GM19468 (cell line): Measurements from ENCODE around the gene STAT5A.
"Not testable (repeated sequence)": the region's sequence is repeated elsewhere in the genome, so short reads cannot be mapped to it uniquely, and the experiment has no call there.

Experiments used
- ATAC-seq: cut with Tn5 transposase; IDR thresholded peaks from one replicate; pipeline ENCODE4 v1.9.1; 2021; ENCODE audit warnings: mild to moderate bottlenecking, moderate library complexity, moderate number of reproducible peaks; ENCODE audit not compliant: unreplicated experiment; ENCODE audit errors: extremely low read depth

Gene STAT5A

DNA sequence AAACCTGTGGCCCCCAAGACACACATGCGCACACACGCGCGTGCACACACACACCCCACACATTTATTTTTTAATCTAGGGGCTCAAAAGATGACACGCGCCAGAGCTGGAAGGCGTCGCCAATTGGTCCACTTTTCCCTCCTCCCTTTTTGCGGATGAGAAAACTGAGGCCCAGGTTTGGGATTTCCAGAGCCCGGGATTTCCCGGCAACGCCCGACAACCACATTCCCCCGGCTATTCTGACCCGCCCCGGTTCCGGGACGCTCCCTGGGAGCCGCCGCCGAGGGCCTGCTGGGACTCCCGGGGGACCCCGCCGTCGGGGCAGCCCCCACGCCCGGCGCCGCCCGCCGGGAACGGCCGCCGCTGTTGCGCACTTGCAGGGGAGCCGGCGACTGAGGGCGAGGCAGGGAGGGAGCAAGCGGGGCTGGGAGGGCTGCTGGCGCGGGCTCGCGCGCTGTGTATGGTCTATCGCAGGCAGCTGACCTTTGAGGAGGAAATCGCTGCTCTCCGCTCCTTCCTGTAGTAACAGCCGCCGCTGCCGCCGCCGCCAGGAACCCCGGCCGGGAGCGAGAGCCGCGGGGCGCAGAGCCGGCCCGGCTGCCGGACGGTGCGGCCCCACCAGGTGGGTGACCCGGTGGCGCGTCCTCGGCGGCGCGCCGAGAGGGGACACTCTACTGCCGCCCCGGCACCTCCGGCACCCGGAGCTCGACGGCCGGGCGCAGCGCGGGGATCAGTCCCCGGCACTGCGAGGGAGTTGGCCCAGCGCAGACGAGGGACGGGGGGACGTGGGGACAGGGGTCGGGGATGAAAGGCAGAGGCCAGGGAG, at the start of gene STAT5A:
Gene STAT5A (plus strand): TSS at position 522 of the 826 bp plus-strand sequence. CDS start 914 bp downstream, outside the sequence.
- ATAC-seq: no peak

GRCh38 chr17:42239576-42239975, 48.7 kb upstream of the STAT5A start:
- not testable (repeated sequence) for ATAC-seq

DNA sequence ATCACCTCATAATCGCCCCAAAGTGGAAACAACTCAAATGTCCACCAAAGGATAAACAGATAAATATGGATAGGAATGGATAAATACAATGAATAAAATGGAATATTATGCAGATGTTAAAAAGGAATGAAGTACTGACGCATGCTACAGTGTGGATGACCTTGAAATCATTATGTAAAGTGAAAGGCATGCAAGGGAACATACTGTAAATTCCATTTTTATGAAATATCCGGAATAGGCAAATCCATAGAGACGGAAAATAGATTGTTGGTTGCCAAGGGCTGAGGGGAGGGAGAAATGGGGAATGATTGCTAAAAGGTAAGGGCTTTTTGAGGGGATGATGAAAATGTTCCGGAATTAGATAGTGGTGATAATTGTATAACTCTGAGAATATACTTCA, 48.1 kb upstream of the STAT5A start:
- no peak for ATAC-seq

DNA sequence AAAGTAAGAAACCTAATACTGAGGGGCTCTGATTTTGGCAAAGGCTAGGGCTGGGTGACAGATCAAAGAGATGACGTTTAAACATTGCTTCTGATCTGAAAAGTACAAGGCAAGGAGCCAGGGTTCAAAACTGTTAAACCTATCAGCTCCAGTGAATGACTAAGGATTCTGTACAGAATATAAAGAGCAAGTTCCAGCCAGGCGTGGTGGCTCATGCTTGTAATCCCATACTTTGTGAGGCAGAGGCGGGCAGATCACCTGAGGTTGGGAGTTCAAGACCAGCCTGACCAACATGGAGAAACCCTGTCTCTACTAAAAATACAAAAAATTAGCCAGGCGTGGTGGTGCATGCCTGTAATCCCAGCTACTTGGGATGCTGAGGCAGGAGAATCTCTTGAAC, 47.4 kb upstream of the STAT5A start:
- not testable (repeated sequence) for ATAC-seq

DNA sequence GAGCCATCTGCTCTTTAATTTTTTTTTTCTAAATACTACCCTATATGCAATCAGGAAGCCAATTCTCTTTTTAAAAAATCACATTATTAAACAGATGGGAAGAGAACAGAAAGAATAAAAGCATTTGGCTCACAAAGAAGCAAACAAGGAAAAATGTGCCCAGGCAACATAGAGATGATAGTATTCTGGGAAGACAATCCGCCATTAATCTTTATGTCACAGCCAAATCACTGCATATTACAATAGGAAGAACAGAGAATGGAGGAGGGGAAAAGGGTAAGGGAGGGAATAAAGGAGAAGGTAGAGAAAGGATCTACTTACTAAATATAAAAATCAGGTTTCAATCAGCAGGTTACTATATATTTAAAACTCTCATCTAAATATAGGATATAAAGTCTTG, 46.4 kb upstream of the STAT5A start:
- no peak for ATAC-seq

GRCh38 chr17:42243493-42243982, 44.8 kb upstream of the STAT5A start:
- ATAC-seq: no peak

GRCh38 chr17:42244116-42244515, 44.2 kb upstream of the STAT5A start:
- not testable (repeated sequence) for ATAC-seq

DNA sequence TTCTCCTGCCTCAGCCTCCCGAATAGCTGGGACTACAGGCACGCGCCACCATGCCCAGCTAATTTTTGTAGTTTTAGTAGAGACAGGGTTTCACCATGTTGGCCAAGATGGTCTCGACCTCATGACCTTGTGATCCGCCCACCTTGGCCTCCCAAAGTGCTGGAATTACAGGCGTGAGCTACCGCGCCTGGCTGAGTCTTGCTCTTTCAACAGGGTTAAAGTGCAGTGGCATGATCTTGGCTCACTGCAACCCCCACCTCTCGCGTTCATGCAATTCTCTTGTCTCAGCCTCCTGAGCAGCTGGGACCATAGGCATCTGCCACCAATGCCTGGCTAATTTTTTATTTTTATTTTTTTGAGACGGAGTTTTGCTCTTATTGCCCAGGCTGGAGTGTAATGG, 43.1 kb upstream of the STAT5A start:
- ATAC-seq: not testable (repeated sequence)

DNA sequence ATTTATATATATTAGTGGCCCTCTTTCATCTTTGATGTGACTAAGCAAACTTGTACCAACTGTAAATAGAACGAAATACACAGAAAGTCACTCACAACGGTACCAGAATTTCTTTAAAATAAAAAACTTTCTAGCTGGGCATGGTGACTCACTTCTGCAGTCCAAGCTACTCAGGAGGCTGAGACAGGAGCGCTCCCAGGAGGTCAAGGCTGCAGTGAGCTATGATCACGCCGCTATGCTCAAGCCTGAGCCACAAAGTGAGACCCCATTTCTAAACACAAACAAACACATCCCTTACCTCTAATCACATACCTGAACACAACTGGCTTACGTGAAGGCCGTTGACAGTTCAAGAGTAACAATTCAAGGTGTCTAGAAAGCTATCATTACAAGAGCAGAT, 41.8 kb upstream of the STAT5A start:
- ATAC-seq: no peak

GRCh38 chr17:42247734-42248133, 40.6 kb upstream of the STAT5A start:
- no peak for ATAC-seq

GRCh38 chr17:42248351-42249179, 39.7 kb upstream of the STAT5A start:
- ATAC-seq: peak; percentile 67

DNA sequence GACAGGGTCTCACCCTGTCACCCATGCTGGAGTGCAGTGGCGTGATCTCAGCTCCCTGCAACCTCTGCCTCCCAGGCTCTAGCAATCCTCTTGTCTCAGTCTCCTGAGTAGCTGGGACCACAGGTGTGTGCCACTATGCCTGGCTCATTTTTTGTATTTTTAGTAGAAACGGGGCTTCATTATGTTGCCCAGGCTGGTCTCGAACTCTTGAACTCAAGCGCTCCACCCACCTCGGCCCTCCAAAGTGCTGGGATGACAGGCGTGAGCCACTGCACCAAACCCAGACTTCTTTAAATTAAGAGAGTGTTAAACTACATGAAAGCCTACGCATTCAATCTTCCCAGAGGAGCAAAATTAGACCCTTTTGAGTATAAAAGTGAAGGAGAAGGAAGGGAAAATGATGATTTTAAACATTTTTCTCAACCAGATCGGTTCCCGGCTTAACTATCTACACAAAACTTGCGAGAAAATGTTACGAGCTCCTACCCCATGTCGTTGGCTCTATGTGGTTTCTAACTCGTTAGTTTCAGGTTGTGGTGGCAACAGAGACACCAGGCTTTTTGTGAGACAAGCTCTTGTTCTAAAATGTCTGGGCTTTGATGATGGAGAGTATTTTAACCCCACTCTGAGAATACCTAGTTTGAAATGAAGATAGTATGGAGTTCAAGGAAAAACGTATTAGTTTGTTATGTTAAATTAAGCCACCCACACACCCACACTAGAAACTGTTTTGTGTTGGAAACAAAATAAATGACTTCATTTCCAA, 38.4 kb upstream of the STAT5A start:
- no peak for ATAC-seq

DNA sequence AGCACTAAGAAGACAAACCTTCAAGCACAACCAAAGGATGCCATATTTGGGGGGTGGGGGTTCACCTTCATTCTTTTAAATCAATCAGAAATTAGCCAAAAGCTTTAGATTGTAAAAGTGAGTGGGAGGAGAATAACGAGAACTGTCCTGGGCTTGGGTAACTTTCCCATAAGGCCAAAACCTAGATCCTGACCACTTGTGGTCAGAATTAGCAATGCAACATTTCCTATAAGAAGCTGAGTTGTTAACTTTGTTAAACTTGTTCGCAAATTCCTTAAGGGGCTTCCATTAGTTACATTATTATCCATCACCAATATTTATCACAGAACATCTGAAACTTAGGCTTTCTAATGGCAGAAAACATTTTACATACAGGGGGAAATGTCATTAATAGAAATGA, 37.2 kb upstream of the STAT5A start:
- no peak for ATAC-seq

- ATAC-seq: no peak
Observed at GRCh38 chr17:42252597-42253550, 35.4 kb upstream of the STAT5A start.

DNA sequence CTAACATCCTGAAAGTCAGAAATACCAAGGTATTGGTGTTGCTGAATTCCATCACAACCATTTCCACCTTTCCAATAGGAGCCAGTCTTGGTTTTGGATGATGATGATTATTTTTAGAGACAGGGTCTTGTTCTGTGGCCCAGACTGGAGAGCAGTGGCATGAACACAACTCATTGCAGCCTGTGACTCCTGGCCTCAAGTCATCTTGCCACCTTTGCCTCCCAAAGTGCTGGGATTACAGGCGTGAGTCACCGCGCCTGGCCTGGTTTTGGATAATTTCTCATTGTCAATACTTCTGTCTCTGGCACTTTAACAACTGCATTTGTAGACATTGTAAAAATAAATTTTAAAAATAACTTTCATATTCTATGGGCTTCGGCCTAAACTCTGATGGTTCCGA, 34.7 kb upstream of the STAT5A start:
- ATAC-seq: no peak

GRCh38 chr17:42255445-42255844, 32.9 kb upstream of the STAT5A start:
- no peak for ATAC-seq

GRCh38 chr17:42260318-42260717, 28.0 kb upstream of the STAT5A start:
- ATAC-seq: no peak

GRCh38 chr17:42264366-42264765, 23.9 kb upstream of the STAT5A start:
- not testable (repeated sequence) for ATAC-seq

- ATAC-seq: no peak
Observed at GRCh38 chr17:42266462-42266861, 21.8 kb upstream of the STAT5A start.
